Natural killer cell (primary cell): ENCODE results near the gene FGF12. TPM values are rescaled to one million over a fixed set of nuclear protein-coding genes. Genes with fewer than 3 reads are reported as not detected.

Source experiments
- ATAC-seq, 3 donors: fragments of 150-1000 bp in 2 of 3; fragments of 200-7000 bp in 1 of 3; cut with Tn5 transposase; 1 replicate in 1 of 3; 2 replicates in 2 of 3; pipeline ENCODE4 v1.10.0; 2021; ENCODE audit warnings: mild to moderate bottlenecking in 2 of 3, moderate library complexity in 2 of 3
- DNase-seq, 2 donors: peaks; one replicate each; pipeline versions ENCODE4 v3.0.0 to v3.0.0-alpha.2; 2013 to 2021; ENCODE audit warnings: mixed read lengths in 1 of 2
- H3K27ac ChIP-seq: one replicate; pipeline ENCODE4 v1.5.1; 2013; ENCODE audit warnings: mild to moderate bottlenecking, low read length
- H3K27me3 ChIP-seq: one replicate; pipeline ENCODE4 v1.6.1; 2013; ENCODE audit warnings: low read length; ENCODE audit not compliant: control insufficient read depth, insufficient read depth
- H3K36me3 ChIP-seq: one replicate; pipeline ENCODE4 v1.6.1; 2013; ENCODE audit warnings: low read length; ENCODE audit not compliant: control insufficient read depth, insufficient read depth
- H3K4me1 ChIP-seq: one replicate; pipeline ENCODE4 v1.6.1; 2013; ENCODE audit warnings: low read length; ENCODE audit not compliant: control insufficient read depth, insufficient read depth
- H3K4me3 ChIP-seq: one replicate; pipeline ENCODE4 v1.5.1; 2013; ENCODE audit warnings: low read length
- H3K9me3 ChIP-seq: one replicate; pipeline ENCODE4 v1.6.1; 2013; ENCODE audit warnings: low read length; ENCODE audit not compliant: control insufficient read depth, insufficient read depth
- H3K27ac Mint-ChIP-seq, 2 donors: one replicate each; pipeline ENCODE4 v1.8.0; 2022; ENCODE audit warnings: mild to moderate bottlenecking in 2 of 2, mixed read lengths in 2 of 2, moderate library complexity in 1 of 2
- H3K27me3 Mint-ChIP-seq, 2 donors: one replicate each; pipeline ENCODE4 v1.8.0; 2022; ENCODE audit warnings: low read depth in 2 of 2, mixed read lengths in 2 of 2
- H3K36me3 Mint-ChIP-seq: one replicate; pipeline ENCODE4 v1.8.0; 2022; ENCODE audit warnings: mixed read lengths
- H3K4me1 Mint-ChIP-seq, 2 donors: one replicate each; pipeline ENCODE4 v1.8.0; 2022; ENCODE audit warnings: mixed read lengths in 2 of 2
- H3K4me3 Mint-ChIP-seq: one replicate; pipeline ENCODE4 v1.8.0; 2022; ENCODE audit warnings: mild to moderate bottlenecking, moderate library complexity, mixed read lengths
- H3K9me3 Mint-ChIP-seq, 2 donors: one replicate each; pipeline ENCODE4 v1.8.0; 2022; ENCODE audit warnings: mixed read lengths in 2 of 2
- WGBS: methylation state at CpG from one replicate; pipeline ENCODE4 v1.1.7; 2013; ENCODE audit warnings: missing lambda C conversion rate; ENCODE audit not compliant: insufficient coverage; 5-methylcytosine and 5-hydroxymethylcytosine counted together
- intact Hi-C: fragments of 100-400 bp; cut with micrococcal nuclease; formaldehyde crosslinking; loops from one replicate; pipeline ENCODE4 v1.14.2; 2022
- total RNA-seq, 4 donors: library from RNA; stranded (reverse); fragments of 120-200 nt in 1 of 4; gene quantifications; one replicate each; pipeline versions ENCODE4 v1.2.3 to v1.2.4, GENCODE V29; 2013 to 2022
- TF ChIP-seq, protein P1 (sequence below): fragments of 200-600 bp; IDR thresholded peaks from one replicate; pipeline ENCODE4 v1.8.0; 2022; ENCODE audit warnings: antibody characterized with exemption

Gene FGF12
- total RNA-seq, 3 donors from 2014 or later (not counting 1 experiment from before 2014, with no cell fraction given), result not detected

DNA sequence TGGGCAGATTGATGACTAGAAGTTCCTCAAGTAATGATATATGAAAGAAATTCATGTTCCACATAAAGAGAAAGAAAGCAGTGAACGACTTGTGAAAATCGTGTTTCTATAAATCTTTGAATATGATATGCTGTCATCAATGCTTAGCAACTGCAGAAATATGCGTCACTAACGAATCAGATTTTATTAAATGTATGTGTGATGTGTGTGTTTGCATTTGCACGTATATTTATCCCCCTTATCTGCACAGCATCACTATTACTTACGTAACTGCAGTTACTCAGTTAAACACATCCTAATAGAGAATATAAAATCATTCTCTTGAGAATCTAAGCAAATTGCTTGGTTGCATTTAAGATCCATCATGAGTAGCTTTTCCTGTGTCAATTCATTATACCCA, 468.6 kb downstream of the FGF12 start:
- Histone ChIP-seq H3K27ac (no peak overlapping the region), H3K9me3 (peaks cover 2% of the 10 kb centered on the region), H3K4me1 (no peaks in the 10 kb centered on the region), H3K27me3 (no peaks in the 10 kb centered on the region), H3K4me3 (no peak overlapping the region), H3K36me3 (no peaks in the 10 kb centered on the region)
- ATAC-seq, result no peak
- no peak overlapping the region for H3K27ac Mint-ChIP-seq
- TF ChIP-seq, protein P1, sequence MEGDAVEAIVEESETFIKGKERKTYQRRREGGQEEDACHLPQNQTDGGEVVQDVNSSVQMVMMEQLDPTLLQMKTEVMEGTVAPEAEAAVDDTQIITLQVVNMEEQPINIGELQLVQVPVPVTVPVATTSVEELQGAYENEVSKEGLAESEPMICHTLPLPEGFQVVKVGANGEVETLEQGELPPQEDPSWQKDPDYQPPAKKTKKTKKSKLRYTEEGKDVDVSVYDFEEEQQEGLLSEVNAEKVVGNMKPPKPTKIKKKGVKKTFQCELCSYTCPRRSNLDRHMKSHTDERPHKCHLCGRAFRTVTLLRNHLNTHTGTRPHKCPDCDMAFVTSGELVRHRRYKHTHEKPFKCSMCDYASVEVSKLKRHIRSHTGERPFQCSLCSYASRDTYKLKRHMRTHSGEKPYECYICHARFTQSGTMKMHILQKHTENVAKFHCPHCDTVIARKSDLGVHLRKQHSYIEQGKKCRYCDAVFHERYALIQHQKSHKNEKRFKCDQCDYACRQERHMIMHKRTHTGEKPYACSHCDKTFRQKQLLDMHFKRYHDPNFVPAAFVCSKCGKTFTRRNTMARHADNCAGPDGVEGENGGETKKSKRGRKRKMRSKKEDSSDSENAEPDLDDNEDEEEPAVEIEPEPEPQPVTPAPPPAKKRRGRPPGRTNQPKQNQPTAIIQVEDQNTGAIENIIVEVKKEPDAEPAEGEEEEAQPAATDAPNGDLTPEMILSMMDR, result no peak
- H3K27me3 Mint-ChIP-seq, result no peaks in the 10 kb centered on the region
- 87% methylated on average over 2 of the region's 6 CpGs for WGBS
- H3K4me1 Mint-ChIP-seq, result no peaks in the 10 kb centered on the region
- H3K36me3 Mint-ChIP-seq, result no peaks in the 10 kb centered on the region
- peaks cover 4 to 12% of the 10 kb centered on the region in 2 donors for H3K9me3 Mint-ChIP-seq
- intact Hi-C loops, result no loop called here
- no peak overlapping the region for H3K4me3 Mint-ChIP-seq
- DNase-seq, result no peak

DNA sequence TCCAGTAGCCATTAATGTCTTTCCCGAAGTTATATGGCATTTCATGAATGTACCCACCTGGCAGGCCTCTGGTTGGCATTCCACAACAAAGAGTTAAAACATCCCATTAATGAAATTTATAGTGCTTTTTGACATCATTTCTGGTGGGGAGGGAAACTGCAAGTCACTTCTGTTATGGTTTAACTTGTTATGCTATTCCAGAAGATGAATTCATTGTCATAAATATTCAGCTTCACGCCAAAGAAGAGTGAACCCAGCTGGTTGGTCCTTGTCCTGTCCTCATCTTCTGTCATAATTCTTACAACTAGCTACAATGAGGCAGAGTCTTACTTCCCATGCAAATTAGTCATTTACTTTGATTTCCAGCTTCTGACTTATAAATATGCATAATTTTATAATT, 471.5 kb downstream of the FGF12 start:
- no peak overlapping the region for H3K4me3 ChIP-seq
- no peaks in the 10 kb centered on the region for H3K36me3 Mint-ChIP-seq
- H3K4me3 Mint-ChIP-seq, result no peak overlapping the region
- no peaks in the 10 kb centered on the region for H3K9me3 ChIP-seq
- no peaks in the 10 kb centered on the region for H3K4me1 ChIP-seq
- H3K36me3 ChIP-seq, result no peaks in the 10 kb centered on the region
- H3K27me3 ChIP-seq, result no peaks in the 10 kb centered on the region
- H3K9me3 Mint-ChIP-seq, result peaks cover 3 to 13% of the 10 kb centered on the region in 2 donors
- H3K4me1 Mint-ChIP-seq, result no peaks in the 10 kb centered on the region
- H3K27ac Mint-ChIP-seq, result no peak overlapping the region
- intact Hi-C loops, result no loop called here
- TF ChIP-seq, protein P1, result no peak
- no peaks in the 10 kb centered on the region for H3K27me3 Mint-ChIP-seq
- DNase-seq, result no peak
- no peak for ATAC-seq
- no peak overlapping the region for H3K27ac ChIP-seq
- 63% methylated on average over 2 of the region's 2 CpGs for WGBS

DNA sequence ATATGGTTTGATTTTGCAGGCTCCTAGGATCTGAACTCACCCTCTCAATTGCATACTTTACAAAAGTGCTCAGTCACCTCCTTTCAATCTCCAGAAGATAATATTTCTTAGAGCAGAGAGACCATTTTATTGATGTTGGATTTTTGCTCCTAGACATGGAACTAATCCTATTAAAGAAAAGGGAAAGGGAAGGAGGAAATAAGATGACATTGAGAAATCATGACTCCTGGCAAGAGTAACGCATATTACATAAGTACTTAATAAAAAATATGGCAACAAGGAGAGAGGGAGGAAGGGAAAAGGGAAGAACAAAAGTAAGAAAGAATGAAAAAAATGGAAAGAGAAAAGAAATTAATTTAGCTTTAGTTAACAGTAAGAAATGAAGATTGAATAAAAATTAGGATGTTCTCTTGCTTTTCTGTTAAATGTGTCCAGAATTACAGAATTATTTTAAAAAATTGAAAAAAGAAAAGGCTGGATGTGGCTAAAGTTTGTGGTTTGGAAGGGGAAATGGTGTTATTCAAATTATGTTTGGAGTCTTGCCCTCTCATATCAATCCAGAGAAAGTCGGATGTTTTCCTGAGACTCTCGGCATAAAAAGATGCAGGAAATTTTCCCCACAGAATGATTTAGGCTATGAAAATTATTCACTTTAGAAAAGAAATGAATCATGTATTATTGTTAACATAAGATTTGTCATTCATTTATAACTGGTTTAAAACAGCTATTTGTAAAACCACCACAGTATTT, 474.0 kb downstream of the FGF12 start:
- H3K27me3 Mint-ChIP-seq, result no peaks in the 10 kb centered on the region
- no peak overlapping the region for H3K27ac Mint-ChIP-seq
- H3K9me3 ChIP-seq, result no peaks in the 10 kb centered on the region
- TF ChIP-seq, protein P1, result no peak
- ATAC-seq (no peak), DNase-seq (no peak)
- no peaks in the 10 kb centered on the region for H3K27me3 ChIP-seq
- no peak overlapping the region for H3K4me3 ChIP-seq
- intact Hi-C loops, result no loop called here
- WGBS, result no CpG with 5 or more reads among the region's 3 CpGs
- H3K4me1 ChIP-seq, result no peaks in the 10 kb centered on the region
- no peaks in the 10 kb centered on the region for H3K36me3 Mint-ChIP-seq
- no peaks in the 10 kb centered on the region for H3K36me3 ChIP-seq
- peaks cover 0 to 8% of the 10 kb centered on the region in 2 donors for H3K9me3 Mint-ChIP-seq
- H3K4me3 Mint-ChIP-seq, result no peak overlapping the region
- H3K4me1 Mint-ChIP-seq, result no peaks in the 10 kb centered on the region
- no peak overlapping the region for H3K27ac ChIP-seq

DNA sequence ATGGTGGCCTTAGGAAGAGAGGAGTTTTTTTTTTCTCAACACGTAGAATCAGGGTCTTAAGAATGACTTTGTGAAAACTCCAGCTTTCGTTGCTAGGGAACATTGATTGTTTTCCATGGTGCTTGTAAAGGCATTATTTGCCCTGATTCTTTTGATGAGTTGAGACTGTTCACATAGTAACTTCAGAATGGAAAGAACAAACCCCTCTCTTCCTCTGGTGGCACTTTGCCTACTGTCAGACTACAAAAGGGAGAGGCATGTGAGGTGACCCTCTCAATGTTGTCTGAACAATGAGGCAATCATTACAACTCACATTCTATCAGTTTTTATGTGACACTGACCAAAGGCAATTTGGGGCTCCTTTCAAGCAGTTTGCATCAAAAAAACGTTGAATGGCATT, 477.8 kb downstream of the FGF12 start:
- Mint-ChIP-seq H3K9me3 (peaks cover 6 to 8% of the 10 kb centered on the region in 2 donors), H3K4me1 (no peaks in the 10 kb centered on the region), H3K36me3 (no peaks in the 10 kb centered on the region), H3K27me3 (no peaks in the 10 kb centered on the region), H3K27ac (no peak overlapping the region), H3K4me3 (no peak overlapping the region)
- no peak for DNase-seq
- ATAC-seq, result no peak
- intact Hi-C loops, result no loop called here
- TF ChIP-seq, protein P1, result no peak
- no peaks in the 10 kb centered on the region for H3K27me3 ChIP-seq
- H3K9me3 ChIP-seq, result no peaks in the 10 kb centered on the region
- H3K4me3 ChIP-seq, result no peak overlapping the region
- H3K27ac ChIP-seq, result no peak overlapping the region
- H3K36me3 ChIP-seq, result no peaks in the 10 kb centered on the region
- no peaks in the 10 kb centered on the region for H3K4me1 ChIP-seq
- 76% methylated on average over 3 of the region's 3 CpGs for WGBS
